ENCODE data around the gene SCP2.

Gene SCP2

GRCh38 chr1:53037159-53037558 lies 110.1 kb downstream of the SCP2 start:
- Histone ChIP-seq H3K9me3 (ENCODE audit: severe bottlenecking) (no peaks in the 10 kb centered on the region), H3K27me3 (ENCODE audit: insufficient read depth, low read depth, severe bottlenecking) (no peaks in the 10 kb centered on the region), H3K36me3 (peaks cover 8% of the 10 kb centered on the region), H3K4me3 (ENCODE audit: low read depth, low read length) (no peak overlapping the region), H3K27ac (no peak overlapping the region)
- no peak for DNase-seq
- no peak for TF ChIP-seq CTCF (IDR thresholded peaks at IDR 0.05; ENCODE audit: low read depth, low read length)

GRCh38 chr1:53038566-53038965 lies 111.5 kb downstream of the SCP2 start:
- Histone ChIP-seq H3K36me3 (peaks cover 8% of the 10 kb centered on the region), H3K27ac (no peak overlapping the region), H3K9me3 (ENCODE audit: severe bottlenecking) (no peaks in the 10 kb centered on the region), H3K4me3 (ENCODE audit: low read depth, low read length) (no peak overlapping the region), H3K27me3 (ENCODE audit: insufficient read depth, low read depth, severe bottlenecking) (no peaks in the 10 kb centered on the region)
- DNase-seq = no peak
- no peak for TF ChIP-seq CTCF (IDR thresholded peaks at IDR 0.05; ENCODE audit: low read depth, low read length)

- DNase-seq = no peak
- Histone ChIP-seq H3K27ac (no peak overlapping the region), H3K36me3 (peaks cover 8% of the 10 kb centered on the region), H3K9me3 (ENCODE audit: severe bottlenecking) (no peaks in the 10 kb centered on the region), H3K4me3 (ENCODE audit: low read depth, low read length) (no peak overlapping the region), H3K27me3 (ENCODE audit: insufficient read depth, low read depth, severe bottlenecking) (no peaks in the 10 kb centered on the region)
- TF ChIP-seq CTCF (IDR thresholded peaks at IDR 0.05; ENCODE audit: low read depth, low read length) = no peak
Measured at GRCh38 chr1:53043271-53043670, 116.2 kb downstream of the SCP2 start.

- Histone ChIP-seq H3K27me3 (ENCODE audit: insufficient read depth, low read depth, severe bottlenecking) (no peaks in the 10 kb centered on the region), H3K4me3 (ENCODE audit: low read depth, low read length) (no peak overlapping the region), H3K36me3 (no peaks in the 10 kb centered on the region; the same call in none of the 2 replicates), H3K9me3 (ENCODE audit: severe bottlenecking) (no peaks in the 10 kb centered on the region), H3K27ac (no peak overlapping the region)
- DNase-seq = no peak
- TF ChIP-seq CTCF (IDR thresholded peaks at IDR 0.05; ENCODE audit: low read depth, low read length) = no peak
Measured at GRCh38 chr1:53044926-53045325, 117.8 kb downstream of the SCP2 start.

DNA sequence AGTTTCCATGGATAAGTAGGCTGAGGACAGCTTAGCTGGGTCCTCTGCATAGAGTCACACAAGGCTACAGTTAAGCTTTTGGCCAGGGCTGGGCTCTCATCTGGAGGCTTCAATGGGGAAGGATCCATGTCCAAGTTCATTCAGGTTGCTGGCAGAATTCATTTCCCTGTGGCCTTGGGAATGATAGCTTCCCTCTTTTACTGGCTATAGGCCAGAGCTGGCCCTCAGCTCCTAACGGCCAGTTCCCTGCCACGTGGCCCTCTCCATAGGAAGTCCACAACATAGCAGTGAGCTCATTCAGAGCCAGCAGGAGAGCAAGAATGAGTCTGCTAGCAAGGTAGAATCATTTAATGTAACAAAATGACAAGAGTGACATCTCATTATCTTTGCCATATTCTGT lies 119.9 kb downstream of the SCP2 start:
- H3K9me3 ChIP-seq (ENCODE audit: severe bottlenecking) = no peaks in the 10 kb centered on the region
- peak; percentile 55 for DNase-seq
- no peaks in the 10 kb centered on the region for H3K27me3 ChIP-seq (ENCODE audit: insufficient read depth, low read depth, severe bottlenecking)
- no peaks in the 10 kb centered on the region; the same call in none of the 2 replicates for H3K36me3 ChIP-seq
- H3K27ac ChIP-seq = no peak overlapping the region; the same call in 1 of the 2 replicates
- H3K4me3 ChIP-seq (ENCODE audit: low read depth, low read length) = no peak overlapping the region
- TF ChIP-seq CTCF (IDR thresholded peaks at IDR 0.05; ENCODE audit: low read depth, low read length) = no peak

Measured in WERI-Rb-1 (cell line).